GM18526 (cell line): ENCODE data around the gene ITPR1.

ENCODE experiments used
- POLR2A ChIP-seq: IDR thresholded peaks from 3 replicates; pipeline ENCODE4 v1.6.1; 2011; ENCODE audit not compliant: insufficient read length; ENCODE audit errors: extremely low read depth

Gene ITPR1

GRCh38 chr3:4704552-4704951 lies 211.4 kb downstream of the ITPR1 start:
- no peak for TF ChIP-seq POLR2A

- TF ChIP-seq POLR2A = no peak
Observed at GRCh38 chr3:4707324-4707723, 214.2 kb downstream of the ITPR1 start.

GRCh38 chr3:4708230-4708629 lies 215.1 kb downstream of the ITPR1 start:
- TF ChIP-seq POLR2A = no peak

- TF ChIP-seq POLR2A = no peak
Observed at GRCh38 chr3:4709341-4709740, 216.2 kb downstream of the ITPR1 start.

- no peak for TF ChIP-seq POLR2A
Observed at GRCh38 chr3:4710191-4710590, 217.0 kb downstream of the ITPR1 start.

GRCh38 chr3:4711680-4711992 lies 218.5 kb downstream of the ITPR1 start:
- TF ChIP-seq POLR2A = no peak

- TF ChIP-seq POLR2A = no peak
Observed at GRCh38 chr3:4712109-4712508, 219.0 kb downstream of the ITPR1 start.

GRCh38 chr3:4714045-4714444 lies 220.9 kb downstream of the ITPR1 start:
- TF ChIP-seq POLR2A = no peak

- no peak for TF ChIP-seq POLR2A
Observed at GRCh38 chr3:4716266-4716665, 223.1 kb downstream of the ITPR1 start.

- no peak for TF ChIP-seq POLR2A
Observed at GRCh38 chr3:4716706-4717362, 223.7 kb downstream of the ITPR1 start.

GRCh38 chr3:4717363-4717740 lies 224.2 kb downstream of the ITPR1 start:
- TF ChIP-seq POLR2A = no peak

- TF ChIP-seq POLR2A = no peak
Observed at GRCh38 chr3:4718179-4718736, 225.1 kb downstream of the ITPR1 start.

GRCh38 chr3:4719046-4719501 lies 225.9 kb downstream of the ITPR1 start:
- TF ChIP-seq POLR2A = no peak

- no peak for TF ChIP-seq POLR2A
Observed at GRCh38 chr3:4720316-4721075, 227.3 kb downstream of the ITPR1 start.

GRCh38 chr3:4721511-4721911 lies 228.4 kb downstream of the ITPR1 start:
- no peak for TF ChIP-seq POLR2A

- no peak for TF ChIP-seq POLR2A
Observed at GRCh38 chr3:4722103-4722502, 229.0 kb downstream of the ITPR1 start.
